ENCODE data around the gene SSRP1.

SSRP1 gene

GRCh38 chr11:57308426-57309060 lies 27.1 kb downstream of the SSRP1 start:
- DNase-seq (ENCODE audit: low spot score) = no peak
- no peak for TF ChIP-seq CTCF (IDR thresholded peaks at IDR 0.05; ENCODE audit: extremely low read depth, missing control alignments)

- no peak for TF ChIP-seq CTCF (IDR thresholded peaks at IDR 0.05; ENCODE audit: extremely low read depth, missing control alignments)
- DNase-seq (ENCODE audit: low spot score) = no peak
Measured at GRCh38 chr11:57307666-57308270, 27.9 kb downstream of the SSRP1 start.

GRCh38 chr11:57306940-57307565 lies 28.6 kb downstream of the SSRP1 start:
- no peak for DNase-seq (ENCODE audit: low spot score)
- TF ChIP-seq CTCF (IDR thresholded peaks at IDR 0.05; ENCODE audit: extremely low read depth, missing control alignments) = no peak

GRCh38 chr11:57306161-57306876 lies 29.4 kb downstream of the SSRP1 start:
- DNase-seq (ENCODE audit: low spot score) = no peak
- TF ChIP-seq CTCF (IDR thresholded peaks at IDR 0.05; ENCODE audit: extremely low read depth, missing control alignments) = no peak

- DNase-seq (ENCODE audit: low spot score) = no peak
- TF ChIP-seq CTCF (IDR thresholded peaks at IDR 0.05; ENCODE audit: extremely low read depth, missing control alignments) = no peak
Measured at GRCh38 chr11:57305523-57305922, 30.2 kb downstream of the SSRP1 start.

- TF ChIP-seq CTCF (IDR thresholded peaks at IDR 0.05; ENCODE audit: extremely low read depth, missing control alignments) = no peak
- peak; percentile 2 for DNase-seq (ENCODE audit: low spot score)
Measured at GRCh38 chr11:57303990-57304579, 31.6 kb downstream of the SSRP1 start.
